HEK293T (cell line): Measurements from ENCODE around the gene DES.

Source experiments
- CTBP1 ChIP-seq: fragments of 450-650 bp; IDR thresholded peaks from 2 replicates; pipeline ENCODE4 v1.6.1; 2016; ENCODE audit warnings: borderline replicate concordance
- FOXK2 ChIP-seq: fragments of 450-650 bp; IDR thresholded peaks from 2 replicates; pipeline ENCODE4 v1.6.1; 2016; ENCODE audit warnings: mild to moderate bottlenecking
- FOXM1 ChIP-seq: fragments of 450-650 bp; IDR thresholded peaks from 2 replicates; pipeline ENCODE4 v1.6.1; 2017; ENCODE audit warnings: mild to moderate bottlenecking, borderline replicate concordance
- LEF1 ChIP-seq: fragments of 450-650 bp; IDR thresholded peaks from 2 replicates; pipeline ENCODE4 v1.6.1; 2017; ENCODE audit warnings: mild to moderate bottlenecking, borderline replicate concordance
- TARDBP ChIP-seq: fragments of 450-650 bp; IDR thresholded peaks from 2 replicates; pipeline ENCODE4 v1.6.1; 2016

GRCh38 chr2:219460424-219460926, 42.3 kb downstream of the DES start:
- TF ChIP-seq TARDBP = no peak
- no peak for TF ChIP-seq FOXM1
- TF ChIP-seq CTBP1 = no peak
- TF ChIP-seq LEF1 = no peak
- TF ChIP-seq FOXK2 = no peak
